ENCODE measurements around the gene LILRA5.

The LILRA5 gene

GRCh38 chr19:54262470-54262869, 50.5 kb downstream of the LILRA5 start:
- H3K9ac ChIP-seq (ENCODE audit: low read depth, low read length), result no peak overlapping the region

GRCh38 chr19:54262066-54262465, 50.9 kb downstream of the LILRA5 start:
- H3K9me3 ChIP-seq (ENCODE audit: control insufficient read depth, insufficient read depth, low read length), result no peaks in the 10 kb centered on the region
- H3K9ac ChIP-seq (ENCODE audit: low read depth, low read length), result no peak overlapping the region
- H3K4me3 ChIP-seq (ENCODE audit: low read depth, low read length), result no peak overlapping the region
- H3K27me3 ChIP-seq (ENCODE audit: control insufficient read depth, insufficient read depth, low read length), result peaks cover 2% of the 10 kb centered on the region
- H3K4me1 ChIP-seq (ENCODE audit: control insufficient read depth, insufficient read depth, low read length), result no peaks in the 10 kb centered on the region
- H3K36me3 ChIP-seq (ENCODE audit: control insufficient read depth, insufficient read depth, low read length), result no peaks in the 10 kb centered on the region

More at GRCh38 chr19:54262470-54262869, 50.5 kb downstream of the LILRA5 start:
- Histone ChIP-seq H3K27me3 (ENCODE audit: control insufficient read depth, insufficient read depth, low read length) (peaks cover 2% of the 10 kb centered on the region), H3K4me3 (ENCODE audit: low read depth, low read length) (no peak overlapping the region), H3K4me1 (ENCODE audit: control insufficient read depth, insufficient read depth, low read length) (no peaks in the 10 kb centered on the region), H3K36me3 (ENCODE audit: control insufficient read depth, insufficient read depth, low read length) (no peaks in the 10 kb centered on the region), H3K9me3 (ENCODE audit: control insufficient read depth, insufficient read depth, low read length) (no peaks in the 10 kb centered on the region)

GRCh38 chr19:54257116-54257480, 55.9 kb downstream of the LILRA5 start, which contains the start of gene LILRB5:
Gene LILRB5, minus strand, starts transcription at chr19:54257273. Its CDS starts 80 bp downstream, at chr19:54257193.
- H3K4me3 ChIP-seq (ENCODE audit: low read depth, low read length), result no peak within 1 kb of the TSS
- no peak within 1 kb of the TSS for H3K9ac ChIP-seq (ENCODE audit: low read depth, low read length)
- no peaks in the 10 kb centered on the region for H3K36me3 ChIP-seq (ENCODE audit: control insufficient read depth, insufficient read depth, low read length)
- no peaks in the 10 kb centered on the region for H3K27me3 ChIP-seq (ENCODE audit: control insufficient read depth, insufficient read depth, low read length)
- H3K4me1 ChIP-seq (ENCODE audit: control insufficient read depth, insufficient read depth, low read length), result peaks cover 2% of the 10 kb centered on the region
- H3K9me3 ChIP-seq (ENCODE audit: control insufficient read depth, insufficient read depth, low read length), result no peaks in the 10 kb centered on the region
